ENCODE data around the gene MTA1. TPM values are rescaled to one million over a fixed set of nuclear protein-coding genes. Genes with fewer than 3 reads are reported as not detected.

MTA1 gene
- total and polyA plus RNA-seq, 2 of the 8 experiments (the other 6 are each of a cell fraction or from before 2014, with no cell fraction given) = 73.9 to 221 TPM

GRCh38 chr14:105468621-105469241, 49.1 kb downstream of the MTA1 start (continued):
- no peak for TF ChIP-seq CHD7 (IDR thresholded peaks at IDR 0.05; ENCODE audit: insufficient replicate concordance, low read length)
- no peak for TF ChIP-seq SIRT6 (IDR thresholded peaks at IDR 0.05; ENCODE audit: low read length)
- no peak for TF ChIP-seq HDAC6 (IDR thresholded peaks at IDR 0.05; ENCODE audit: low read depth, low read length)
- TF ChIP-seq SP4 (IDR thresholded peaks at IDR 0.05; ENCODE audit: low read length) = no peak
- TF ChIP-seq TAF1 (IDR thresholded peaks at IDR 0.05; ENCODE audit: low read depth, low read length) = no peak
- TF ChIP-seq PHF8 (conservative IDR thresholded peaks at IDR 0.05; ENCODE audit: low read depth, low read length) = no peak
- no peak for TF ChIP-seq FOSL1 (IDR thresholded peaks at IDR 0.05; ENCODE audit: insufficient read depth, low read depth, low read length)
- TF ChIP-seq SUZ12 (IDR thresholded peaks at IDR 0.05; ENCODE audit: low read length) = no peak
- TF ChIP-seq GTF2F1 (IDR thresholded peaks at IDR 0.05; ENCODE audit: borderline replicate concordance, low read depth, low read length) = no peak
- no peak for TF ChIP-seq KDM5A (IDR thresholded peaks at IDR 0.05; ENCODE audit: low read length)

Data from H1 (cell line).